ENCODE results near the gene GSDME.

DNA sequence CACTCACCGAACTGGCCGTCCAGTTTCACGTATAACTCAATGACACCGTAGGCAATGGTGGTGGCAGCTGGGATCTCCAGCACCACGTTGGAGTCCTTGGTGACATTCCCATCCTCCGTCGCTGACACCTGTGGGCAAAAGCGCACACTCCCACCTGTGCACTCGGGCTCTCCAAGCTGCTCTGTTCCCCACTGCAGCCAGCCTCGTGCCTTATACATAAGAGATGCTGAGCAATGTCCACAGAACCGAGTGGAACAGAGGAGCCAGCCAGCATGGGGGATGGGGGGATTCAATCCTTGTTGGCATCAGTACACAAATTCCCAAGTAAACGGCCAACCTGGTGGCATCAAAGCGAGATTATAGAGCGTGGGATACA, 40.0 kb downstream of the GSDME start:
- TF ChIP-seq, protein P1, sequence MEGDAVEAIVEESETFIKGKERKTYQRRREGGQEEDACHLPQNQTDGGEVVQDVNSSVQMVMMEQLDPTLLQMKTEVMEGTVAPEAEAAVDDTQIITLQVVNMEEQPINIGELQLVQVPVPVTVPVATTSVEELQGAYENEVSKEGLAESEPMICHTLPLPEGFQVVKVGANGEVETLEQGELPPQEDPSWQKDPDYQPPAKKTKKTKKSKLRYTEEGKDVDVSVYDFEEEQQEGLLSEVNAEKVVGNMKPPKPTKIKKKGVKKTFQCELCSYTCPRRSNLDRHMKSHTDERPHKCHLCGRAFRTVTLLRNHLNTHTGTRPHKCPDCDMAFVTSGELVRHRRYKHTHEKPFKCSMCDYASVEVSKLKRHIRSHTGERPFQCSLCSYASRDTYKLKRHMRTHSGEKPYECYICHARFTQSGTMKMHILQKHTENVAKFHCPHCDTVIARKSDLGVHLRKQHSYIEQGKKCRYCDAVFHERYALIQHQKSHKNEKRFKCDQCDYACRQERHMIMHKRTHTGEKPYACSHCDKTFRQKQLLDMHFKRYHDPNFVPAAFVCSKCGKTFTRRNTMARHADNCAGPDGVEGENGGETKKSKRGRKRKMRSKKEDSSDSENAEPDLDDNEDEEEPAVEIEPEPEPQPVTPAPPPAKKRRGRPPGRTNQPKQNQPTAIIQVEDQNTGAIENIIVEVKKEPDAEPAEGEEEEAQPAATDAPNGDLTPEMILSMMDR (IDR thresholded peaks at IDR 0.05; ENCODE audit: insufficient read depth, low read length) = no peak
- TF ChIP-seq, protein P2, sequence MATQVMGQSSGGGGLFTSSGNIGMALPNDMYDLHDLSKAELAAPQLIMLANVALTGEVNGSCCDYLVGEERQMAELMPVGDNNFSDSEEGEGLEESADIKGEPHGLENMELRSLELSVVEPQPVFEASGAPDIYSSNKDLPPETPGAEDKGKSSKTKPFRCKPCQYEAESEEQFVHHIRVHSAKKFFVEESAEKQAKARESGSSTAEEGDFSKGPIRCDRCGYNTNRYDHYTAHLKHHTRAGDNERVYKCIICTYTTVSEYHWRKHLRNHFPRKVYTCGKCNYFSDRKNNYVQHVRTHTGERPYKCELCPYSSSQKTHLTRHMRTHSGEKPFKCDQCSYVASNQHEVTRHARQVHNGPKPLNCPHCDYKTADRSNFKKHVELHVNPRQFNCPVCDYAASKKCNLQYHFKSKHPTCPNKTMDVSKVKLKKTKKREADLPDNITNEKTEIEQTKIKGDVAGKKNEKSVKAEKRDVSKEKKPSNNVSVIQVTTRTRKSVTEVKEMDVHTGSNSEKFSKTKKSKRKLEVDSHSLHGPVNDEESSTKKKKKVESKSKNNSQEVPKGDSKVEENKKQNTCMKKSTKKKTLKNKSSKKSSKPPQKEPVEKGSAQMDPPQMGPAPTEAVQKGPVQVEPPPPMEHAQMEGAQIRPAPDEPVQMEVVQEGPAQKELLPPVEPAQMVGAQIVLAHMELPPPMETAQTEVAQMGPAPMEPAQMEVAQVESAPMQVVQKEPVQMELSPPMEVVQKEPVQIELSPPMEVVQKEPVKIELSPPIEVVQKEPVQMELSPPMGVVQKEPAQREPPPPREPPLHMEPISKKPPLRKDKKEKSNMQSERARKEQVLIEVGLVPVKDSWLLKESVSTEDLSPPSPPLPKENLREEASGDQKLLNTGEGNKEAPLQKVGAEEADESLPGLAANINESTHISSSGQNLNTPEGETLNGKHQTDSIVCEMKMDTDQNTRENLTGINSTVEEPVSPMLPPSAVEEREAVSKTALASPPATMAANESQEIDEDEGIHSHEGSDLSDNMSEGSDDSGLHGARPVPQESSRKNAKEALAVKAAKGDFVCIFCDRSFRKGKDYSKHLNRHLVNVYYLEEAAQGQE (IDR thresholded peaks at IDR 0.05; ENCODE audit: insufficient replicate concordance, low read depth) = no peak
- TF ChIP-seq GABPA (IDR thresholded peaks at IDR 0.05; ENCODE audit: low read depth) = no peak
- TF ChIP-seq POLR2AphosphoS5 (IDR thresholded peaks at IDR 0.05; ENCODE audit: low read depth) = no peak
- TF ChIP-seq SPI1 (IDR thresholded peaks at IDR 0.05; ENCODE audit: borderline replicate concordance, low read depth) = no peak

All from HL-60 (cell line).